H1 (cell line): ENCODE measurements around the gene FGD6. TPM values are rescaled to one million over a fixed set of nuclear protein-coding genes. Genes with fewer than 3 reads are reported as not detected.

Experiments
- CTCF ChIA-PET: fragments of 300-600 bp; sonication (Branson Sonifier 250); formaldehyde crosslinking; loops from one replicate; lab custom pipeline; 2021; ENCODE audit not compliant: partially characterized antibody; lab: Charles Lee
- POLR2A ChIA-PET: fragments of 300-600 bp; sonication (Branson Sonifier 250); formaldehyde crosslinking; loops from one replicate; lab custom pipeline; 2021; ENCODE audit warnings: inconsistent platforms; ENCODE audit not compliant: partially characterized antibody; lab: Charles Lee
- DNase-seq, 2 experiments: peaks; one replicate each; pipeline versions ENCODE4 v3.0.0 to v3.0.0-alpha.2; 2010 to 2022; ENCODE audit warnings: low spot score in 2 of 2, low read depth in 1 of 2, mixed read lengths in 1 of 2
- FAIRE-seq: peaks from 2 replicates; lab custom pipeline; 2011; peaks lifted over from hg19 to GRCh38; lab: Jason Lieb, UNC
- H2AFZ ChIP-seq: 2 replicates; pipeline ENCODE4 v1.8.1; 2012; ENCODE audit warnings: low read length, inconsistent platforms
- H2AK5ac ChIP-seq: 2 replicates; pipeline ENCODE4 v1.6.1; 2013; ENCODE audit warnings: low read depth, low read length
- H2BK120ac ChIP-seq: replicated peaks from 2 replicates; pipeline ENCODE3; 2013; ENCODE audit warnings: low read depth, low read length, inconsistent platforms
- H2BK12ac ChIP-seq: 2 replicates; pipeline ENCODE4 v1.6.1; 2013; ENCODE audit warnings: low read depth, low read length
- H2BK15ac ChIP-seq: 2 replicates; pipeline ENCODE4 v1.6.1; 2013; ENCODE audit warnings: low read length
- H2BK20ac ChIP-seq: 2 replicates; pipeline ENCODE4 v1.6.1; 2013; ENCODE audit warnings: low read length
- H2BK5ac ChIP-seq: 2 replicates; pipeline ENCODE4 v1.6.1; 2013; ENCODE audit warnings: low read depth, low read length
- H3K14ac ChIP-seq: 2 replicates; pipeline ENCODE4 v1.6.1; 2013; ENCODE audit warnings: inconsistent platforms; ENCODE audit not compliant: insufficient read length
- H3K18ac ChIP-seq: 2 replicates; pipeline ENCODE4 v1.6.1; 2013; ENCODE audit warnings: low read length; ENCODE audit errors: extremely low read depth
- H3K23ac ChIP-seq: 2 replicates; pipeline ENCODE4 v1.6.1; 2013; ENCODE audit warnings: inconsistent platforms; ENCODE audit not compliant: insufficient read length
- H3K23me2 ChIP-seq: 2 replicates; pipeline ENCODE4 v1.6.1; 2013; ENCODE audit warnings: low read depth, low read length
- H3K27ac ChIP-seq: 2 replicates; pipeline ENCODE4 v1.6.1; 2011; ENCODE audit warnings: low read depth, low read length, inconsistent platforms
- H3K27me3 ChIP-seq, 4 experiments: replicated peaks in 1 of 4; 1 replicate in 1 of 4; 2 replicates in 3 of 4; pipeline versions ENCODE4 v1.6.1 to v1.8.1; 2011 to 2013; ENCODE audit warnings: low read length in 3 of 4, mild to moderate bottlenecking in 3 of 4, inconsistent platforms in 2 of 4, mixed read lengths in 2 of 4, moderate library complexity in 1 of 4; ENCODE audit not compliant: control insufficient read depth in 3 of 4, insufficient read depth in 3 of 4; ENCODE audit errors: extremely low read depth in 1 of 4
- H3K36me3 ChIP-seq, 4 experiments: 2 replicates each; pipeline versions ENCODE4 v1.6.1 to v1.8.1; 2011 to 2013; ENCODE audit warnings: mild to moderate bottlenecking in 4 of 4, low read length in 3 of 4, moderate library complexity in 2 of 4, control low read depth in 1 of 4, inconsistent platforms in 1 of 4; ENCODE audit not compliant: insufficient read depth in 4 of 4, control insufficient read depth in 2 of 4
- H3K4ac ChIP-seq: replicated peaks from 2 replicates; pipeline ENCODE3; 2013; ENCODE audit warnings: low read length, low read depth, mixed read lengths, inconsistent platforms; ENCODE audit not compliant: insufficient read length
- H3K4me1 ChIP-seq, 4 experiments: replicated peaks in 1 of 4; 1 replicate in 1 of 4; 2 replicates in 3 of 4; pipeline versions ENCODE4 v1.6.1 to v1.8.1; 2011 to 2013; ENCODE audit warnings: low read length in 3 of 4, inconsistent platforms in 2 of 4, mixed read lengths in 1 of 4; ENCODE audit not compliant: insufficient read depth in 4 of 4, control insufficient read depth in 3 of 4
- H3K4me2 ChIP-seq, 2 experiments: 2 replicates each; pipeline versions ENCODE4 v1.6.1 to v1.8.1; 2011 to 2013; ENCODE audit warnings: low read depth in 2 of 2, low read length in 2 of 2, control low read depth in 1 of 2, inconsistent platforms in 1 of 2, mild to moderate bottlenecking in 1 of 2; ENCODE audit not compliant: insufficient read depth in 1 of 2
- H3K4me3 ChIP-seq, 4 experiments: fragments of 200-600, 300-600 bp in 1 of 4; sonication (generic), shearing (Covaris generic), sonication (Bioruptor Twin) in 1 of 4; 2 replicates each; pipeline versions ENCODE4 v1.5.1 to v1.8.1; 2011 to 2016; ENCODE audit warnings: low read length in 4 of 4, low read depth in 3 of 4, control low read depth in 2 of 4, inconsistent platforms in 2 of 4, mild to moderate bottlenecking in 2 of 4, mixed read lengths in 1 of 4, moderate library complexity in 1 of 4; ENCODE audit not compliant: insufficient read depth in 2 of 4; ENCODE audit errors: extremely low read depth in 1 of 4
- H3K56ac ChIP-seq: replicated peaks from 2 replicates; pipeline ENCODE3; 2013; ENCODE audit warnings: low read depth, mild to moderate bottlenecking, mixed read lengths, low read length, inconsistent platforms; ENCODE audit not compliant: insufficient read length
- H3K79me1 ChIP-seq: 2 replicates; pipeline ENCODE4 v1.6.1; 2013; ENCODE audit warnings: low read depth, low read length, control low read depth
- H3K79me2 ChIP-seq, 2 experiments: 2 replicates each; pipeline versions ENCODE4 v1.6.1 to v1.8.1; 2012 to 2013; ENCODE audit warnings: low read length in 2 of 2, mild to moderate bottlenecking in 2 of 2, inconsistent platforms in 1 of 2; ENCODE audit not compliant: insufficient read depth in 2 of 2, control insufficient read depth in 1 of 2
- H3K9ac ChIP-seq, 4 experiments: replicated peaks in 1 of 4; 1 replicate in 1 of 4; 2 replicates in 3 of 4; pipeline versions ENCODE4 v1.6.1 to v1.8.1; 2011 to 2013; ENCODE audit warnings: low read depth in 3 of 4, low read length in 3 of 4, control low read depth in 2 of 4, mild to moderate bottlenecking in 2 of 4, moderate library complexity in 2 of 4, inconsistent platforms in 1 of 4; ENCODE audit errors: extremely low read depth in 1 of 4
- H3K9me3 ChIP-seq, 2 experiments: 2 replicates each; pipeline versions ENCODE4 v1.6.1 to v1.8.1; 2012 to 2013; ENCODE audit warnings: mild to moderate bottlenecking in 2 of 2, moderate library complexity in 2 of 2, control low read depth in 1 of 2, inconsistent platforms in 1 of 2, low read depth in 1 of 2, low read length in 1 of 2, mixed read lengths in 1 of 2; ENCODE audit not compliant: insufficient read depth in 2 of 2
- H4K20me1 ChIP-seq, 2 experiments: replicated peaks in 1 of 2; 2 replicates each; pipeline versions ENCODE3 to v1.8.1; 2011 to 2013; ENCODE audit warnings: inconsistent platforms in 2 of 2, low read length in 2 of 2, mild to moderate bottlenecking in 1 of 2; ENCODE audit not compliant: insufficient read depth in 2 of 2, control insufficient read depth in 1 of 2
- H4K5ac ChIP-seq: 2 replicates; pipeline ENCODE4 v1.6.1; 2013; ENCODE audit warnings: low read length, low read depth, mixed read lengths, inconsistent platforms; ENCODE audit not compliant: insufficient read length
- H4K8ac ChIP-seq: 2 replicates; pipeline ENCODE4 v1.8.0; 2013; ENCODE audit warnings: mild to moderate bottlenecking, moderate library complexity, low read length, inconsistent platforms; ENCODE audit not compliant: insufficient read depth; ENCODE audit errors: extremely low read depth
- H4K91ac ChIP-seq: replicated peaks from 2 replicates; pipeline ENCODE3; 2013; ENCODE audit warnings: low read length, mixed read lengths, inconsistent platforms; ENCODE audit not compliant: insufficient read length
- ZNF274 ChIP-seq: IDR thresholded peaks from 2 replicates; pipeline ENCODE4 v1.7.0; 2012; ENCODE audit warnings: low read length, borderline replicate concordance; ENCODE audit errors: extremely low read depth
- polyA plus RNA-seq, 7 experiments: library from polyadenylated mRNA; depleted of rRNA in 3 of 7; stranded (reverse) in 5 of 7; unstranded in 2 of 7; fragments of >200 nt in 5 of 7; fragments of 200-250 nt in 2 of 7; gene quantifications; 1 replicate in 5 of 7; 2 replicates in 1 of 7; 4 replicates in 1 of 7; pipeline versions ENCODE4 v1.2.1 to v1.2.3, GENCODE V29; 2011 to 2013; ENCODE audit warnings: missing spikeins in 2 of 7, mixed read lengths in 2 of 7
- total RNA-seq: library from RNA; stranded (reverse); fragmentation: NEBNext Ultra II Directional; extraction: Animal tissue kit (Norgen Biotek cat#: 25700); gene quantifications from 2 replicates; pipeline ENCODE4 v1.2.1, GENCODE V29; 2021

The FGD6 gene
- total and polyA plus RNA-seq, 2 of the 8 experiments (the other 6 are each of a cell fraction or from before 2014, with no cell fraction given) = 12.2 to 24.3 TPM

GRCh38 chr12:95184121-95184520, 33.1 kb downstream of the FGD6 start:
- no peak overlapping the region for H3K23ac ChIP-seq
- H3K9ac ChIP-seq = no peak overlapping the region
- no peaks in the 10 kb centered on the region for H3K36me3 ChIP-seq
- H4K91ac ChIP-seq = no peak overlapping the region
- peaks cover 0 to 27% of the 10 kb centered on the region in 2 experiments; a peak in 2 of 4 replicates for H3K79me2 ChIP-seq
- H3K9me3 ChIP-seq = no peaks in the 10 kb centered on the region
- no peak overlapping the region for H2BK5ac ChIP-seq
- no peak overlapping the region for H4K8ac ChIP-seq
- no peak overlapping the region for H3K4me2 ChIP-seq
- H4K20me1 ChIP-seq = no peaks in the 10 kb centered on the region
- H3K4me3 ChIP-seq = no peak overlapping the region
- H2BK120ac ChIP-seq = no peak overlapping the region
- H3K56ac ChIP-seq = no peak overlapping the region
- FAIRE-seq (no peak), DNase-seq (no peak)
- no peak overlapping the region for H2BK12ac ChIP-seq
- H3K27ac ChIP-seq = no peak overlapping the region
- no peaks in the 10 kb centered on the region for H3K23me2 ChIP-seq
- H2BK20ac ChIP-seq = no peak overlapping the region
- ChIA-PET POLR2A (no interaction called here), CTCF (interaction anchor here (1.3 kb wide), 1 partner anchor 20 kb away, joined by 4 read pairs; no protein-coding TSS in a partner anchor)
- H2BK15ac ChIP-seq = no peak overlapping the region
- no peaks in the 10 kb centered on the region for H3K27me3 ChIP-seq
- H3K4me1 ChIP-seq = peaks cover 2 to 10% (median 6%) of the 10 kb centered on the region in 4 experiments; a peak in 5 of 7 replicates
- no peak overlapping the region for H2AFZ ChIP-seq
- no peak overlapping the region for H3K4ac ChIP-seq
- H2AK5ac ChIP-seq = no peak overlapping the region
- no peak overlapping the region for H4K5ac ChIP-seq
- H3K18ac ChIP-seq = no peak overlapping the region
- H3K79me1 ChIP-seq = 0 out of 2 replicates have a peak, but pooled peaks cover 2% of the 10 kb centered on the region
- H3K14ac ChIP-seq = no peak overlapping the region
- TF ChIP-seq ZNF274 = no peak
